Testis (tissue), 2 donors: Measurements from ENCODE around the gene CDY1.
"Not testable (repeated sequence)": the region's sequence is repeated elsewhere in the genome, so short reads cannot be mapped to it uniquely, and the experiment has no call there.

Source experiments
- CTCF ChIP-seq, 3 experiments: fragments of 450-650 bp in 2 of 3; fragments of 200-600 bp in 1 of 3; sonication (generic) in 1 of 3; IDR thresholded peaks; one replicate each; pipeline ENCODE4 v1.5.1; 2016 to 2019; ENCODE audit warnings: antibody characterized with exemption in 3 of 3, mild to moderate bottlenecking in 2 of 3, moderate library complexity in 1 of 3
- POLR2A ChIP-seq: fragments of 450-650 bp; IDR thresholded peaks from one replicate; pipeline ENCODE4 v1.6.1; 2017; ENCODE audit warnings: antibody characterized with exemption, mild to moderate bottlenecking, moderate library complexity

GRCh38 chrY:25630383-25631112, 8.6 kb downstream of the CDY1 start:
- not testable (repeated sequence) for TF ChIP-seq POLR2A; CTCF (IDR thresholded peaks at IDR 0.05)
